ENCODE measurements around the gene DOCK3.
"Not testable (repeated sequence)": the region's sequence is repeated elsewhere in the genome, so short reads cannot be mapped to it uniquely, and the experiment has no call there.

DOCK3 gene

GRCh38 chr3:50922071-50922470, 247.3 kb downstream of the DOCK3 start:
- DNase-seq; in situ Hi-C loops (cut with HindIII; ENCODE audit: low pct_ligation_motif_present, low pct_unique_long_range_greater_than_20kb, low sequenced_read_pairs): not testable (repeated sequence)

- in situ Hi-C loops (cut with HindIII; ENCODE audit: low pct_ligation_motif_present, low pct_unique_long_range_greater_than_20kb, low sequenced_read_pairs) = no loop called here
- no peak for DNase-seq
These were observed 249.2 kb downstream of the DOCK3 start for GRCh38 chr3:50923955-50924354.

- DNase-seq = no peak
- in situ Hi-C loops (cut with HindIII; ENCODE audit: low pct_ligation_motif_present, low pct_unique_long_range_greater_than_20kb, low sequenced_read_pairs) = no loop called here
These were observed 249.9 kb downstream of the DOCK3 start for GRCh38 chr3:50924638-50925037.

- in situ Hi-C loops (cut with HindIII; ENCODE audit: low pct_ligation_motif_present, low pct_unique_long_range_greater_than_20kb, low sequenced_read_pairs) = no loop called here
- no peak for DNase-seq
These were observed 252.1 kb downstream of the DOCK3 start for GRCh38 chr3:50926868-50927267.

- no peak for DNase-seq
- in situ Hi-C loops (cut with HindIII; ENCODE audit: low pct_ligation_motif_present, low pct_unique_long_range_greater_than_20kb, low sequenced_read_pairs) = no loop called here
These were observed 255.9 kb downstream of the DOCK3 start for GRCh38 chr3:50930371-50931208.

GRCh38 chr3:50932918-50933317, 258.2 kb downstream of the DOCK3 start:
- in situ Hi-C loops (cut with HindIII; ENCODE audit: low pct_ligation_motif_present, low pct_unique_long_range_greater_than_20kb, low sequenced_read_pairs); DNase-seq: not testable (repeated sequence)

- in situ Hi-C loops (cut with HindIII; ENCODE audit: low pct_ligation_motif_present, low pct_unique_long_range_greater_than_20kb, low sequenced_read_pairs) = no loop called here
- no peak for DNase-seq
These were observed 261.7 kb downstream of the DOCK3 start for GRCh38 chr3:50936389-50936788.

GRCh38 chr3:50947419-50947818, 272.7 kb downstream of the DOCK3 start:
- no peak for DNase-seq
- in situ Hi-C loops (cut with HindIII; ENCODE audit: low pct_ligation_motif_present, low pct_unique_long_range_greater_than_20kb, low sequenced_read_pairs) = no loop called here

- in situ Hi-C loops (cut with HindIII; ENCODE audit: low pct_ligation_motif_present, low pct_unique_long_range_greater_than_20kb, low sequenced_read_pairs) = no loop called here
- DNase-seq = no peak
These were observed 275.9 kb downstream of the DOCK3 start for GRCh38 chr3:50950591-50950990.

- no peak for DNase-seq
- in situ Hi-C loops (cut with HindIII; ENCODE audit: low pct_ligation_motif_present, low pct_unique_long_range_greater_than_20kb, low sequenced_read_pairs) = no loop called here
These were observed 279.2 kb downstream of the DOCK3 start for GRCh38 chr3:50953825-50954414.

GRCh38 chr3:50961386-50961785, 286.7 kb downstream of the DOCK3 start:
- DNase-seq = no peak
- in situ Hi-C loops (cut with HindIII; ENCODE audit: low pct_ligation_motif_present, low pct_unique_long_range_greater_than_20kb, low sequenced_read_pairs) = no loop called here

- in situ Hi-C loops (cut with HindIII; ENCODE audit: low pct_ligation_motif_present, low pct_unique_long_range_greater_than_20kb, low sequenced_read_pairs) = no loop called here
- peak; percentile 59 for DNase-seq
These were observed 296.8 kb downstream of the DOCK3 start for GRCh38 chr3:50971487-50971924.

- in situ Hi-C loops (cut with HindIII; ENCODE audit: low pct_ligation_motif_present, low pct_unique_long_range_greater_than_20kb, low sequenced_read_pairs) = no loop called here
- DNase-seq = no peak
These were observed 297.3 kb downstream of the DOCK3 start for GRCh38 chr3:50972029-50972428.

GRCh38 chr3:50978586-50978985, 303.9 kb downstream of the DOCK3 start:
- DNase-seq; in situ Hi-C loops (cut with HindIII; ENCODE audit: low pct_ligation_motif_present, low pct_unique_long_range_greater_than_20kb, low sequenced_read_pairs): not testable (repeated sequence)

GRCh38 chr3:50978991-50979667, 304.4 kb downstream of the DOCK3 start:
- no peak for DNase-seq
- in situ Hi-C loops (cut with HindIII; ENCODE audit: low pct_ligation_motif_present, low pct_unique_long_range_greater_than_20kb, low sequenced_read_pairs) = no loop called here

- in situ Hi-C loops (cut with HindIII; ENCODE audit: low pct_ligation_motif_present, low pct_unique_long_range_greater_than_20kb, low sequenced_read_pairs) = no loop called here
- DNase-seq = no peak
These were observed 308.0 kb downstream of the DOCK3 start for GRCh38 chr3:50982540-50983325.

- no peak for DNase-seq
- in situ Hi-C loops (cut with HindIII; ENCODE audit: low pct_ligation_motif_present, low pct_unique_long_range_greater_than_20kb, low sequenced_read_pairs) = no loop called here
These were observed 309.2 kb downstream of the DOCK3 start for GRCh38 chr3:50983887-50984286.

GRCh38 chr3:50985893-50986292, 311.2 kb downstream of the DOCK3 start:
- in situ Hi-C loops (cut with HindIII; ENCODE audit: low pct_ligation_motif_present, low pct_unique_long_range_greater_than_20kb, low sequenced_read_pairs) = no loop called here
- DNase-seq = no peak

- no peak for DNase-seq
- in situ Hi-C loops (cut with HindIII; ENCODE audit: low pct_ligation_motif_present, low pct_unique_long_range_greater_than_20kb, low sequenced_read_pairs) = no loop called here
These were observed 312.0 kb downstream of the DOCK3 start for GRCh38 chr3:50986726-50987125.

Measured in ACHN (cell line).